GM23338 (cell line): ENCODE measurements around the gene DDC. TPM values are rescaled to one million over a fixed set of nuclear protein-coding genes. Genes with fewer than 3 reads are reported as not detected.

Experiments used
- ATAC-seq: fragments of 200-7000 bp; cut with Tn5 transposase; 3 replicates; pipeline ENCODE4 v1.9.1; 2020
- DNase-seq: peaks from one replicate; pipeline ENCODE4 v3.0.0-alpha.2; 2015; ENCODE audit warnings: low spot score
- H2AFZ ChIP-seq: fragments of 200-600 bp; sonication (generic); 2 replicates; pipeline ENCODE4 v1.8.0; 2016; ENCODE audit warnings: antibody characterized with exemption, mild to moderate bottlenecking, moderate library complexity
- H3F3A ChIP-seq: fragments of 200-600 bp; sonication (generic); replicated peaks from 2 replicates; pipeline ENCODE4 v1.8.0; 2017; ENCODE audit warnings: antibody characterized with exemption, mixed run types, low read depth
- H3K27ac ChIP-seq: fragments of 200-600 bp; sonication (generic); 2 replicates; pipeline ENCODE4 v1.6.1; 2016; ENCODE audit warnings: low read depth
- H3K27me3 ChIP-seq: fragments of 200-600 bp; sonication (generic); 2 replicates; pipeline ENCODE4 v1.8.0; 2016; ENCODE audit warnings: mild to moderate bottlenecking, mixed run types, moderate library complexity; ENCODE audit not compliant: insufficient read depth
- H3K36me3 ChIP-seq: fragments of 200-600 bp; sonication (generic); 2 replicates; pipeline ENCODE4 v1.8.0; 2016; ENCODE audit warnings: mild to moderate bottlenecking; ENCODE audit not compliant: insufficient read depth
- H3K4me1 ChIP-seq: fragments of 200-600 bp; sonication (generic); 2 replicates; pipeline ENCODE4 v1.8.0; 2016; ENCODE audit warnings: mild to moderate bottlenecking, moderate library complexity; ENCODE audit not compliant: insufficient read depth
- H3K4me2 ChIP-seq: fragments of 200-600 bp; sonication (generic); 2 replicates; pipeline ENCODE4 v1.7.1; 2017; ENCODE audit warnings: mixed run types
- H3K4me3 ChIP-seq: fragments of 200-600 bp; sonication (generic); 2 replicates; pipeline ENCODE4 v1.6.1; 2016; ENCODE audit warnings: mixed run types
- H3K79me2 ChIP-seq: fragments of 200-600 bp; sonication (generic); replicated peaks from 2 replicates; pipeline ENCODE4 v1.8.0; 2017; ENCODE audit warnings: mild to moderate bottlenecking; ENCODE audit not compliant: insufficient read depth
- H3K9me2 ChIP-seq: fragments of 200-600 bp; sonication (generic); 2 replicates; pipeline ENCODE4 v1.8.0; 2017; ENCODE audit not compliant: insufficient read depth
- H4K20me1 ChIP-seq: fragments of 200-600 bp; sonication (generic); replicated peaks from 2 replicates; pipeline ENCODE4 v1.8.0; 2017; ENCODE audit warnings: mild to moderate bottlenecking; ENCODE audit not compliant: insufficient read depth
- H3K27ac Mint-ChIP-seq: 2 replicates; pipeline ENCODE4 v1.8.0; 2020; ENCODE audit warnings: inconsistent platforms, mild to moderate bottlenecking, moderate library complexity, mixed read lengths
- H3K27me3 Mint-ChIP-seq: 3 replicates; pipeline ENCODE4 v1.8.0; 2022; ENCODE audit warnings: low read depth, mild to moderate bottlenecking, moderate library complexity, mixed read lengths, inconsistent platforms; ENCODE audit not compliant: insufficient read depth, poor library complexity
- H3K36me3 Mint-ChIP-seq: 3 replicates; pipeline ENCODE4 v1.8.0; 2021; ENCODE audit warnings: low read depth, mild to moderate bottlenecking, inconsistent platforms, moderate library complexity, mixed read lengths
- H3K4me1 Mint-ChIP-seq: 3 replicates; pipeline ENCODE4 v1.8.0; 2020; ENCODE audit warnings: mild to moderate bottlenecking, inconsistent platforms, mixed read lengths
- H3K4me3 Mint-ChIP-seq: 3 replicates; pipeline ENCODE4 v1.8.0; 2021; ENCODE audit warnings: moderate library complexity, mild to moderate bottlenecking, inconsistent platforms, mixed read lengths
- H3K9me3 Mint-ChIP-seq: 3 replicates; pipeline ENCODE4 v1.8.0; 2020; ENCODE audit warnings: moderate library complexity, mild to moderate bottlenecking, inconsistent platforms, mixed read lengths
- CREB1 ChIP-seq: fragments of 250-450 bp; sonication (Bioruptor Pico); IDR thresholded peaks from 2 replicates; pipeline ENCODE4 v1.5.0; 2020; ENCODE audit warnings: low read depth, mild to moderate bottlenecking, moderate library complexity
- ETS1 ChIP-seq: IDR thresholded peaks from 2 replicates; pipeline ENCODE4 v1.6.1; 2016; ENCODE audit warnings: antibody characterized with exemption
- EZH2 ChIP-seq: fragments of 200-600 bp; sonication (generic); IDR thresholded peaks from one replicate; pipeline ENCODE4 v1.8.0; 2017; ENCODE audit warnings: antibody characterized with exemption, mild to moderate bottlenecking, low read depth; ENCODE audit not compliant: unreplicated experiment
- EZH2phosphoT487 ChIP-seq: fragments of 200-600 bp; sonication (generic); IDR thresholded peaks from one replicate; pipeline ENCODE4 v1.8.1; 2018; ENCODE audit warnings: antibody characterized with exemption; ENCODE audit not compliant: unreplicated experiment
- NANOG ChIP-seq: IDR thresholded peaks from 2 replicates; pipeline ENCODE4 v1.6.1; 2016; ENCODE audit warnings: antibody characterized with exemption, borderline replicate concordance
- POLR2AphosphoS5 ChIP-seq: IDR thresholded peaks from 2 replicates; pipeline ENCODE4 v1.6.1; 2016; ENCODE audit warnings: antibody characterized with exemption, low read depth
- STAT1 ChIP-seq: IDR thresholded peaks from one replicate; pipeline ENCODE4 v1.6.1; 2016; ENCODE audit warnings: antibody characterized with exemption; ENCODE audit not compliant: unreplicated experiment
- ZNF114 ChIP-seq: fragments of 250-450 bp; sonication (Bioruptor Pico); IDR thresholded peaks from 2 replicates; pipeline ENCODE4 v1.5.0; 2020; ENCODE audit warnings: mild to moderate bottlenecking, moderate library complexity
- ZNF462 ChIP-seq: fragments of 250-450 bp; sonication (Bioruptor Pico); IDR thresholded peaks from 2 replicates; pipeline ENCODE4 v1.5.0; 2020; ENCODE audit warnings: mild to moderate bottlenecking, moderate library complexity
- polyA plus RNA-seq: library from polyadenylated mRNA; unstranded; fragments of >200 nt; fragmentation: Nextera tagmentation; extraction: Ambion mirVana; gene quantifications from 2 replicates; pipeline ENCODE4 v1.2.1, GENCODE V29; 2016
- total RNA-seq: library from RNA; depleted of rRNA; stranded (reverse); fragments of >200 nt; shearing (Covaris generic); gene quantifications from 2 replicates; pipeline ENCODE4 v1.2.3, GENCODE V29; 2014

The DDC gene
- total and polyA plus RNA-seq, 2 experiments from 2014 or later: not detected

GRCh38 chr7:50428911-50429310 is 136.3 kb downstream of the DDC start (continued):
- TF ChIP-seq ZNF462 (no peak), ZNF114 (CRISPR knock-in tag) (no peak)

GRCh38 chr7:50427518-50427917 is 137.7 kb downstream of the DDC start:
- no peak overlapping the region for H3K27ac Mint-ChIP-seq
- ATAC-seq: no peak
- DNase-seq: no peak
- no peaks in the 10 kb centered on the region for H3K36me3 Mint-ChIP-seq
- TF ChIP-seq EZH2: no peak
- no peak for TF ChIP-seq CREB1 (CRISPR knock-in tag)
- TF ChIP-seq EZH2phosphoT487: no peak
- no peak for TF ChIP-seq STAT1
- TF ChIP-seq ZNF114 (CRISPR knock-in tag): no peak
- no peak for TF ChIP-seq ETS1
- TF ChIP-seq ZNF462: no peak
- TF ChIP-seq NANOG: no peak
- TF ChIP-seq POLR2AphosphoS5: no peak
- no peak overlapping the region for H3K4me3 Mint-ChIP-seq
- peaks cover 4% of the 10 kb centered on the region; the same call in 1 of the 2 replicates for H3K4me1 ChIP-seq
- H3K27ac ChIP-seq: no peak overlapping the region
- no peak overlapping the region for H3K4me2 ChIP-seq
- no peaks in the 10 kb centered on the region for H3K79me2 ChIP-seq
- H3F3A ChIP-seq: no peaks in the 10 kb centered on the region
- no peaks in the 10 kb centered on the region for H3K9me2 ChIP-seq
- H4K20me1 ChIP-seq: no peaks in the 10 kb centered on the region
- H3K36me3 ChIP-seq: no peaks in the 10 kb centered on the region
- no peak overlapping the region for H2AFZ ChIP-seq
- H3K4me3 ChIP-seq: no peak overlapping the region
- no peaks in the 10 kb centered on the region for H3K9me3 Mint-ChIP-seq
- H3K4me1 Mint-ChIP-seq: peaks cover 4% of the 10 kb centered on the region
- no peaks in the 10 kb centered on the region for H3K27me3 Mint-ChIP-seq
- H3K27me3 ChIP-seq: no peaks in the 10 kb centered on the region
